Endometrial microvascular endothelial cells (primary cell): ENCODE data around the gene DNAAF5. TPM values are rescaled to one million over a fixed set of nuclear protein-coding genes. Genes with fewer than 3 reads are reported as not detected.

Source experiments
- in situ Hi-C: cut with HindIII; loops from 2 replicates; pipeline ENCODE4 v1.10.0; 2017; ENCODE audit warnings: low sequenced_read_pairs, low pct_unique_long_range_greater_than_20kb; ENCODE audit errors: inconsistent ontology term
- total RNA-seq: library from RNA; depleted of rRNA; stranded (reverse); fragments of >200 nt; gene quantifications from one replicate; pipeline ENCODE4 v1.2.3, GENCODE V29; 2015; ENCODE audit errors: inconsistent ontology term

Gene DNAAF5
- total RNA-seq, 1 donor from 2014 or later = 55.6 TPM

GRCh38 chr7:818031-818699 lies 91.7 kb downstream of the DNAAF5 start:
- in situ Hi-C loops = no loop called here

DNA sequence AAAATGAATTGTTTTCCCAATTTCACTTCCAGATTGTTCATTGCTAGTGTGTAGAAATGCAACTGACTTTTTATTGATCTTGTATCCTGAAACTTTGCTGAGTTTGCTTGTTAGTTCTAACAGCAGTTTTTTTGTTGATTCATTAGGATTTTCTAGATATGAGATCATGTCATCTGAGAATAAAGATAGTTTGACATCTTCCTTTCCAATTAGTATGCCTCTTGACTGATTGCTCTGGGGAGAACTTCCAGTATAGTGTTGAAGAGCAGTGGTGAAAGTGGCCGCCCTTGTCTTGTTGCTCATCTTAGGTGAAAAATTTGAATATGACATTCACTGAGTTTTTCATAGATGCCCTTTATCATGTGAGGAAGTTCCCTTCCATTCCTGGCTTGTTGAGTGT lies 93.8 kb downstream of the DNAAF5 start:
- in situ Hi-C loops = no loop called here

DNA sequence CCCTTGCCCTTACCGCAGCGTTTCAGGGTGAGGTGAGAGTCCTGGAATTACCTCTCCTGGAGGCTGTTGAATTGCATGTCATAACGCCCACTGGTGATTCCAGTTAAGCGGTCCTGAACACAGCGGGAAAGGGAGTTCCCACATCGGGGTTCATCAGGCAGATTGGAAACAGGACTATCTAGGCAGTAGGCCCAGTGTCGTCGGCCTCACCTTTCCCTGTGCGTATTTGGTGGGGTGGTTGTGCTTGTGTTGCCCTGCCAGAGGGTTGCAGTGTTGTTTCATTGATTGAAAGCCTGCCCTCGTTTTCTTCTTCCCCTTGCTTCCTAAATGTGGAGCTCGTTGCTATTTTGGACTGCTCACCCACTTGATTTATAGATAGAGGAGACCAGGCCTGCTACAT lies 95.2 kb downstream of the DNAAF5 start:
- in situ Hi-C loops = no loop called here

DNA sequence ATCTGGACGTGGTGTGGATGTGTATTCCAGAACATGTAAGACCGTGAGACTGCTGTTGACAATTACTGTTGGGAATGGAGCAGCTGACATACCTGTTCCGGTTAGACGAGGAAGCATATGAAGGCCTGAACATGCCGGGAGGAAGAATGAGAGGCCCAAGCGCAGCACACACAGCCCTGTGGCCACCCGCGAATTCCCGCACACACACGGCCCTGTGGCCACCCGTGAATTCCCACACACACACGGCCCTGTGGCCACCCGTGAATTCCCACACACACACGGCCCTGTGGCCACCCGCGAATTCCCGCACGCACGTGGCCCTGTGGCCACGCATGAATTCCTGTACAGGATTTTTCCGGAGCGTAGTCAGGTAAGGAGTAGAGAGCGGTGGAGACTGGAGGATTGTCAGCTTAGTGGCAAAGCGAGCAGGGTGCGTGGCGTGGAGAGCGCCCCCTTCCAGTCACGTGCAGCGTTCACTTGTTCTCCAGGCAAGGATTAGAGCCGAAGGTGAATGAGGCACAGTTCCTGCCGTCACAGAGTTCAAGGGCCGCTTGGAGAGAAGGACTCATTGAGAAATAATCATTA lies 96.3 kb downstream of the DNAAF5 start:
- in situ Hi-C loops = no loop called here

DNA sequence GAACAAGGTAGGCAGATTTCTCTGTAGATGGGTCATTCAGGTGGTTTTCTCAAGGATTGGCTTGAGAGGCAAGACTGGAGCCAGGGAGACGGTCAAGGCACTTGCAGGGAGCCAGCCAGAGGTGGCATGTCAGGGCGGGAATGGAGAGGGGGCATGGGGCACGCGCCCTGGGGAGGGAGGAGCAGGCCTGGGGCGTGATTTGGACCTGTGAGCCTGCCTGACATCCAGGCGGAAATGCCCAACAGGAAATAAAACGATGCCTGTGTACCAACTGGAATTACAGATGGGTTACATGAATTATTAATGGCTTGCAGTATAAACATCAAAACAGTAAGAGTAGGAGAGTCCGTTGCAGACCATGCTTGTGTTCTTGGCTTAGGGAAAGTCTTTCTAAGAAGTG lies 97.2 kb downstream of the DNAAF5 start:
- in situ Hi-C loops = no loop called here

DNA sequence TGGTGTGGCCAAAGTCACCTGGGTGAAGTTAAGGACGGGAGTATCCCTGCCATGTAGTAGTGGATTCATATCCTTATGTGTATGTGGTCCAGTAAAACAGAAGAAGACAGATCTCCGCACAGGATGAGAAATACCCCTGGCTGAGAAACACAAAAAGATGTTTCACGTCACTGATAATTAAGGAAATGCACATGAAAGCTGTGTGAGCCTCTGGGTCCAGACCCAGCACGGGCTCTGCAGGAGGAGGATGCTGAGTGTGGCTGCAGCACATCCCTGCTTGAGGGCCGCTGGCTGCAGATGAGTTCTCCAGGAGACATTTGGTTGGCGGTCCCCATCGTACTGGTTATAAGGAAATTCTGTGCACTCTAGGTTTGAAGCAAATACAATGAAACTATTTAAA lies 97.6 kb downstream of the DNAAF5 start:
- in situ Hi-C loops = no loop called here

GRCh38 chr7:824664-825063 lies 98.2 kb downstream of the DNAAF5 start:
- in situ Hi-C loops = no loop called here

DNA sequence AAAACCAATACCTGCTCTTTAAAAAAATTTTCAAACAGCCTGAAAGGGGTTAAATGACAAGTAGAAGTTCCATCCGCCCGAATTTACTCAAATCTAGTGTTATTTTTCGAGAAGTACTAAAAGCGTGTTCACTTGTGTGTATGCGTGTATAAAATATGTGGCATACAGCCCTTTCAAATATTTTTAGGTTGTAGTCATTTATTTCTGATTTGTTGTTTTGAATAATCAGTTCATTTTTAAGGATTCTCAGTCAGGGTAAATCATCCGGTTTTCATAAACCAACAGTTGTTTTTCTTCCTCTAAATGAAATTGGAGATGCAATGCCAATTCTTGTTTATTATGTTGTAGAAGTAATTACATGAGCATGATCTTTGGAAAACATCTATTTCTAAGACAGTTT lies 98.9 kb downstream of the DNAAF5 start:
- in situ Hi-C loops = no loop called here

GRCh38 chr7:826230-826917 lies 99.9 kb downstream of the DNAAF5 start:
- in situ Hi-C loops = no loop called here

GRCh38 chr7:828793-829561 lies 102.5 kb downstream of the DNAAF5 start:
- in situ Hi-C loops = no loop called here

DNA sequence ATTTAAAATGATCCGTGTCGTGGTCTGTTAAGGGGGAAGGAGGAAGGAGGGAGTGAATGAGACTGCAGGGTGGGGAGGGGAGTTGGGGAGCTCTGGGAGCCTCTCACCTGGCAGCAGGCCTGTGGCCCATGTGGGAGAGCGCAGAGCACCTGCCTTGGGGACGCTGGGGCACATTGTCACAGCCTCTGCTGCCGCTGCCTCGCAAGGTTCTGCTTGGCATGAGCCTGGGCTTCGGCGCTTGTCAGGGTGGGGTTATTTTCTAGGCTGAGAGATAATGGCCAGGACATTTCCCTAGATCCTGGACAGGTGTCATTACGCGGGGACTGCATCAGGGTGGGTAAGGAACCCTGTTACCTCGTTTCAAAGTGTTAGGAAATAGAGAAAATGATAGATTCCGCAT lies 103.6 kb downstream of the DNAAF5 start:
- in situ Hi-C loops = no loop called here

- in situ Hi-C loops = no loop called here
Measured at GRCh38 chr7:831596-832166, 105.2 kb downstream of the DNAAF5 start.

DNA sequence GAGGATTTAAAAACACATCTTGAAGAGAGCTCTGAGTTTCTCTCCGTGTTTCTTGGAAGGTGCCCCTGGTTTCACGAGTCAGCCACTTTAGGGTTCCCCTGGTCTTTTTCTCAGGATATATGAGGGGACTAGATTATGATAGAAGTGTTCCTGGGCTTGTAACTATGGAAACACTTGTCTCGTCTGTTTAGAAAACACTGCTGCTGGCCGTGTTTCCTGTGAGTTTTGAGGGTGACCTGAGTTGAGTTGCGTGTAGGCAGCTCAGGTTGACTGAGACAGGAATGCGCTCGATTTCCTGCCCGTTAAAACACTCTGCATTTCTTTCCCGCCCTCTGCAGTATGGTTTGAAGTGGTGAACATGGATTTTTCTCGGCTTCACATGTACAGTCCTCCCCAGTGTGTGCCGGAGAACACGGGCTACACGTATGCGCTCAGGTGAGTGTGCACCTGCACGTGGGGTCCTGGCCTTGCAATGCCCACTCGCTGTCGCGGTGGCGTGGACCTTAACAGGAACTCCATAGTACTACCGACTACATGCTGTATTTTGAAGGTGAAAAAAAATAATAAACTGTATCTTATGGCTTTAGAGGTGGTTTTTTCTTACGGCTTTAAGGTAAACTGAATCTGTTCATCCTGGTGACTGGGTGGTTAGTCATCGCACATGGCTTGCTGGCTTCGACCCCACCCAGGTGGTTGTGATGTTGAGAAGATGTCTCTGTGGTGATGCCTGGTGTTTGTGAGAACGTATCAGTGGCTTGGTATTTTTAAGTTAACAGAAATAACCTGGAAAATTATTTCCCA lies 105.9 kb downstream of the DNAAF5 start, which contains the start of gene SUN1:
Gene SUN1, plus strand, starts transcription at position 310 of the 801 bp plus-strand sequence. Its CDS starts 49 bp downstream, at position 359.
- in situ Hi-C loops = no loop called here

DNA sequence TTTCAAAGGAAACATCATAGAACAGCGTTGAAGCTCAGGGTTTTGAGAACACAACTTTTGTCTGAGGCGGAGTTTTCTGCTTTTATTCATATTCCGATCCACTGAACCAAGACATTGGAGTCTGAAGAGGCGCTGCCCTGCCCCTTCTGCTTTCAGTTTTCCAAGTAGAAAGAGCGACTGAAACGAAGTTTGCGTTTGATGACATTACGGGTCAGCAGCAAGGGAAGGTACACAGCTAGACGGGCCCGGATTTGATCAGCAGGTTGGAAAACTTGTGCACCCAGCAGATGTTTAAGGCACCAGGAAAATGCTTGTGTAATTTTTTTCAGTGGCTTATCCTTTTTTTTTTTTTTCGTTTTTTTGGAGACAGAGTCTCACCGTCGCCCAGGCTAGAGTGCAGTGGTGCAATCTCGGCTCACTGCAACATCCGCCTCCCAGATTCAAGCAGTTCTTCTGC lies 106.5 kb downstream of the DNAAF5 start:
- in situ Hi-C loops = no loop called here

GRCh38 chr7:833601-834258 lies 107.2 kb downstream of the DNAAF5 start:
- in situ Hi-C loops = no loop called here

- in situ Hi-C loops = no loop called here
Measured at GRCh38 chr7:834277-834676, 107.8 kb downstream of the DNAAF5 start.

DNA sequence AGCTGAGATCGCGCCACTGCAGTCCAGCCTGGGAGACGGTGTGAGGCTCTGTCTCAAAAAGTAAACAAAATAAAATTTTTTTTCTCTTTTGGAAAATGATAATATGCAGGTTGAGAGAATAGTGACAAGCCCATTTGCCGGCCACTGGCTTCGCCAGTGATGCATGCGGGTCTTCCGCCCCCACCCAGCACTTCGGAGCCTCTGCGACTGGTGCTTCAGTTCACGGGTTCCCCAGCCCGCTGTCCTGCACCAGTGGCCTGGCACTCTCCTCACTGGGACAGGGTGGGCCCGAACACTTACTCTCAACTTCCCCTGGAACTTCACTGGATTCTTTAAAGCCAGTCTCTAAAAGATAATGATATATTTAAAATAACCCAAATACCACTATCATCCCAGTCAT lies 108.5 kb downstream of the DNAAF5 start:
- in situ Hi-C loops = no loop called here
